Activated CD8-positive, alpha-beta T cell treated with anti-CD3 and anti-CD28 coated beads for 36 hours (primary cell): Measurements from ENCODE around the gene PPFIBP1. TPM values are rescaled to one million over a fixed set of nuclear protein-coding genes. Genes with fewer than 3 reads are reported as not detected.
"Not testable (repeated sequence)": the region's sequence is repeated elsewhere in the genome, so short reads cannot be mapped to it uniquely, and the experiment has no call there.

Experiments
- ATAC-seq: fragments of 200-7000 bp; cut with Tn5 transposase; one replicate; pipeline ENCODE4 v1.10.0; 2021; ENCODE audit warnings: mild to moderate bottlenecking, moderate library complexity
- CTCF ChIA-PET: fragments of 350-600 bp; sonication (Branson Sonifier 250); formaldehyde crosslinking; loops from one replicate; lab custom pipeline; 2021; ENCODE audit warnings: antibody characterized with exemption; lab: Charles Lee
- POLR2A ChIA-PET: fragments of 350-600 bp; sonication (Branson Sonifier 250); formaldehyde crosslinking; loops from one replicate; lab custom pipeline; 2021; ENCODE audit warnings: antibody characterized with exemption; lab: Charles Lee
- DNase-seq: peaks from one replicate; pipeline ENCODE4 v3.0.0-alpha.2; 2020
- H3K27ac Mint-ChIP-seq: one replicate; pipeline ENCODE4 v1.8.0; 2021; ENCODE audit warnings: mild to moderate bottlenecking, mixed read lengths
- H3K27me3 Mint-ChIP-seq: one replicate; pipeline ENCODE4 v1.8.0; 2021; ENCODE audit warnings: mixed read lengths
- H3K36me3 Mint-ChIP-seq: one replicate; pipeline ENCODE4 v1.8.0; 2021; ENCODE audit warnings: low read depth, mixed read lengths
- H3K4me1 Mint-ChIP-seq: one replicate; pipeline ENCODE4 v1.8.0; 2021; ENCODE audit warnings: low read depth, mixed read lengths
- H3K4me3 Mint-ChIP-seq: one replicate; pipeline ENCODE4 v1.8.0; 2021; ENCODE audit warnings: mild to moderate bottlenecking, moderate library complexity, mixed read lengths
- H3K9me3 Mint-ChIP-seq: one replicate; pipeline ENCODE4 v1.8.0; 2021; ENCODE audit warnings: mixed read lengths
- CTCF ChIP-seq: fragments of 200-600 bp; IDR thresholded peaks from one replicate; pipeline ENCODE4 v1.8.0; 2022; ENCODE audit warnings: antibody characterized with exemption, mild to moderate bottlenecking
- intact Hi-C: fragments of 100-400 bp; cut with micrococcal nuclease; formaldehyde crosslinking; loops from one replicate; pipeline ENCODE4 v1.10.0; 2022
- total RNA-seq, 2 experiments: library from RNA; stranded (reverse); gene quantifications; one replicate each; pipeline ENCODE4 v1.2.3, GENCODE V29; 2021

Gene PPFIBP1
- total RNA-seq, 2 experiments from 2014 or later, result 6.6 to 8.8 TPM

DNA sequence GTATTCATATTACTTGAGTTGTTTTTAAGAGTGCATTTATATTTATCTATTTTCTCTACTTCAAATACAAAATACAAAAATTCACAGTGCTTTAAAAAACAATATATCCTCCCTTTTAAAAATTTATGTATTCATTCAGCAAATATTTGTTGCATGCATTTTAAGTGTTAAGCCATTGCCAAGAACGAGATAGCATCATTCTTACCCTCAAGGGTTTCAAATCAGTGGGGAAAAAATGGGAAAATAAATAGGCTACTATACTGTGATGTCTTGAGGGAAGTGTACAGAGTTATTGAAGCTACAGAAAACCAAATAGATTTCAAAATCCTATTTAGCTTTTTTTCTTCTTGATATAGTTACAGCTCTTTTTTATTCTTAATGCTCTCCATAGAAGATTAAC, 209.8 kb downstream of the PPFIBP1 start:
- H3K27ac Mint-ChIP-seq, result no peak overlapping the region
- ATAC-seq (no peak), DNase-seq (no peak)
- ChIA-PET CTCF (interaction anchor here (0.7 to 7.4 kb wide), 13 partner anchors 8 to 236 kb away, joined by 3 to 65 read pairs (median 6); no protein-coding TSS in a partner anchor), POLR2A (interaction anchor here (0.6 kb wide), 1 partner anchor 324 kb away, joined by 5 read pairs; no protein-coding TSS in a partner anchor)
- peaks cover under 1% of the 10 kb centered on the region for H3K4me1 Mint-ChIP-seq
- no peak overlapping the region for H3K4me3 Mint-ChIP-seq
- no peaks in the 10 kb centered on the region for H3K27me3 Mint-ChIP-seq
- intact Hi-C loops, result loop anchor here (1.0 to 5.0 kb wide), 2 partner anchors 88 to 209 kb away; no protein-coding TSS in a partner anchor
- no peak for TF ChIP-seq CTCF
- H3K36me3 Mint-ChIP-seq, result peaks cover 24% of the 10 kb centered on the region
- no peaks in the 10 kb centered on the region for H3K9me3 Mint-ChIP-seq

DNA sequence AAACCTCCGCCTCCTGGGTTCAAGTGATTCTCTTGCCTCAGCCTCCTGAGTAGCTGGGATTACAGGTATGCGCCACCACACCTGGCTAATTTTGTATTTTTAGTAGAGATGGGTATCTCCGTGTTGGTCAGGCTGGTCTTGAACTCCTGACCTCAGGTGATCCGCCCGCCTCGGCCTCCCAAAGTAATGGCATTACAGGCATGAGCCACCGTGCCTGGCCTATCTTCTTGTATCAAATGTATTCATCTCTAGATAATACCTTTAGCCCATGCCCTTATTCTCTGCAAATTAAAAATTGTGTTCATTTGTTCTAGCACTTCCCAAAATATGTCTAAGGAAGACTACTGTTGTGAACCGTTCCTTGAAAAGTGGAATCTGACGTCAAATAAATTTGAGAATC, 210.3 kb downstream of the PPFIBP1 start:
- CTCF ChIA-PET, result interaction anchor here (0.9 to 7.4 kb wide), 3 partner anchors 10 to 207 kb away, joined by 3 to 65 read pairs (median 44); no protein-coding TSS in a partner anchor
- H3K27me3 Mint-ChIP-seq, H3K27ac Mint-ChIP-seq, H3K4me1 Mint-ChIP-seq, POLR2A ChIA-PET, H3K4me3 Mint-ChIP-seq, H3K9me3 Mint-ChIP-seq, ATAC-seq, DNase-seq: not testable (repeated sequence)
- H3K36me3 Mint-ChIP-seq, result peaks cover 24% of the 10 kb centered on the region
- intact Hi-C loops, result loop anchor here (5.0 kb wide), 1 partner anchor 208 kb away; no protein-coding TSS in a partner anchor

DNA sequence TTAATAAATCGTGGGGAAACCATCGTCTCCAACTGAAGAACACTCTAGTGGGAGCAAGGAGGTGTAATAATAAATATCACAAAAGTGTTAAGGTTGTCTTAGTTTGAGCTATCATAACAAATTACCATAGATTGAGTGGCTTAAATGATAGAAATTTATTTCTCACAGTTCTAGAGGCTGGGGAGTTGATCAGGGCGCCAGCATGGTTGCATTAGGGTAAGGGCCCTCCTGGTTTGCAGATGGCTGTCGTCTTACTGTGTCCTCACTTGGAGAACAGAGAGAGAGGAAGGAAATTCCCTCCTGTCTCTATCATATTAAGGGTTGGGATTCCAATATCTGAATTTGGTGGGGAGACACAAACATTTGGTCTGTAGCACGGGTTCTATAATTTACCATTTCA, 219.6 kb downstream of the PPFIBP1 start:
- DNase-seq (no peak), ATAC-seq (no peak)
- no peak overlapping the region for H3K4me3 Mint-ChIP-seq
- peaks cover 37% of the 10 kb centered on the region for H3K36me3 Mint-ChIP-seq
- no peak for TF ChIP-seq CTCF
- H3K27me3 Mint-ChIP-seq, result no peaks in the 10 kb centered on the region
- no peak overlapping the region for H3K27ac Mint-ChIP-seq
- H3K4me1 Mint-ChIP-seq, result peaks cover 9% of the 10 kb centered on the region
- no peaks in the 10 kb centered on the region for H3K9me3 Mint-ChIP-seq
- POLR2A ChIA-PET, result no interaction called here
- intact Hi-C loops, result no loop called here
- CTCF ChIA-PET, result interaction anchor here (0.7 kb wide), 1 partner anchor 9 kb away, joined by 3 read pairs; no protein-coding TSS in a partner anchor

Other genes with a start within 250 kb of the PPFIBP1 start
- gene BMAL2, start 191.4 kb upstream of the PPFIBP1 start, total RNA-seq, result 1 to 10 TPM; 7.5 to 9.7 TPM
- gene SMCO2, start 77.5 kb upstream of the PPFIBP1 start, total RNA-seq, result under 1 TPM in 1 of 2 experiments, not detected in 1; 0.32 TPM
- not detected for gene REP15, start 172.2 kb downstream of the PPFIBP1 start, total RNA-seq
- 10 to 100 TPM; 56.4 to 60.5 TPM for gene MRPS35, start 186.6 kb downstream of the PPFIBP1 start, total RNA-seq